Measurements from ENCODE around the gene PPP1R14B. TPM values are rescaled to one million over a fixed set of nuclear protein-coding genes. Genes with fewer than 3 reads are reported as not detected.
"Not testable (repeated sequence)": the region's sequence is repeated elsewhere in the genome, so short reads cannot be mapped to it uniquely, and the experiment has no call there.

The PPP1R14B gene
- total and polyA plus RNA-seq, 7 donors = 129 to 522 (median 236) TPM

GRCh38 chr11:64248578-64248977, 1.8 kb upstream of the PPP1R14B start:
- no peak for ATAC-seq
- Histone ChIP-seq H3K27ac (no peak overlapping the region), H3K9me3 (no peaks in the 10 kb centered on the region), H3K4me3 (no peak overlapping the region), H3K4me1 (peaks cover 39% of the 10 kb centered on the region), H3K27me3 (ENCODE audit: insufficient read depth in 3 of 3, low read length in 2 of 3) (no peaks in the 10 kb centered on the region), H3K36me3 (ENCODE audit: insufficient read depth in 1 of 2, low read depth in 1 of 2) (peaks cover 0 to 14% of the 10 kb centered on the region in 2 donors)
- DNase-seq = no peak
- WGBS, 3 donors = 61 to 86% (median 66%) methylated on average over 6 to 7 of the region's 7 CpGs
- no peak for TF ChIP-seq CTCF (IDR thresholded peaks at IDR 0.05)
- intact Hi-C loops (cut with DNase I) = no loop called here

- no peaks in the 10 kb centered on the region for H3K27me3 ChIP-seq (ENCODE audit: insufficient read depth in 3 of 3, low read length in 2 of 3)
- DNase-seq (no peak), ATAC-seq (peak in 1 of 4 donors; percentile 3)
- intact Hi-C loops (cut with DNase I) = no loop called here
- peak overlapping the region; percentile 93 for H3K4me3 ChIP-seq
- WGBS, 3 donors = 35 to 50% (median 35%) methylated on average over 22 to 31 of the region's 31 CpGs
- H3K36me3 ChIP-seq (ENCODE audit: insufficient read depth in 1 of 2, low read depth in 1 of 2) = peaks cover 0 to 21% of the 10 kb centered on the region in 2 donors
- peak overlapping the region; percentile 99 for H3K27ac ChIP-seq
- no peak for TF ChIP-seq CTCF (IDR thresholded peaks at IDR 0.05)
- H3K9me3 ChIP-seq = no peaks in the 10 kb centered on the region
- peaks cover 39% of the 10 kb centered on the region for H3K4me1 ChIP-seq
Observed at GRCh38 chr11:64247729-64248531, 1.2 kb upstream of the PPP1R14B start.

- intact Hi-C loops (cut with DNase I); DNase-seq: not testable (repeated sequence)
- WGBS, 3 donors = 0 to 2% (median 0%) methylated on average over 1 to 43 of the region's 43 CpGs
Observed at GRCh38 chr11:64246621-64246870, 197 bp downstream of the PPP1R14B start.

GRCh38 chr11:64245797-64246620, 734 bp downstream of the PPP1R14B start:
- peak; percentile 92 to 94 for DNase-seq
- Histone ChIP-seq H3K4me1 (peaks cover 34% of the 10 kb centered on the region), H3K4me3 (peak overlapping the region; percentile 93), H3K27ac (peak overlapping the region; percentile 99), H3K9me3 (no peaks in the 10 kb centered on the region), H3K36me3 (ENCODE audit: insufficient read depth in 1 of 2, low read depth in 1 of 2) (peaks cover 0 to 22% of the 10 kb centered on the region in 2 donors), H3K27me3 (ENCODE audit: insufficient read depth in 3 of 3, low read length in 2 of 3) (no peaks in the 10 kb centered on the region)
- intact Hi-C loops (cut with DNase I) = no loop called here
- peak; percentile 38 to 52 (median 41) for ATAC-seq
- no peak for TF ChIP-seq CTCF (IDR thresholded peaks at IDR 0.05)
- 1 to 2% (median 2%) methylated on average over 31 to 46 of the region's 46 CpGs for WGBS, 3 donors

More at GRCh38 chr11:64246621-64246870, 197 bp downstream of the PPP1R14B start:
- H3K9me3 ChIP-seq; ATAC-seq; H3K27me3 ChIP-seq (ENCODE audit: insufficient read depth in 3 of 3, low read length in 2 of 3): not testable (repeated sequence)
- Histone ChIP-seq H3K4me3 (peak overlapping the region; percentile 93), H3K4me1 (peaks cover 34% of the 10 kb centered on the region), H3K36me3 (ENCODE audit: insufficient read depth in 1 of 2, low read depth in 1 of 2) (peaks cover 0 to 22% of the 10 kb centered on the region in 2 donors), H3K27ac (peak overlapping the region; percentile 99)

GRCh38 chr11:64245401-64245796, 1.3 kb downstream of the PPP1R14B start:
- H3K36me3 ChIP-seq (ENCODE audit: insufficient read depth in 1 of 2, low read depth in 1 of 2) = peaks cover 0 to 22% of the 10 kb centered on the region in 2 donors
- intact Hi-C loops (cut with DNase I) = no loop called here
- ATAC-seq = peak; percentile 5 to 21 (median 14)
- H3K4me1 ChIP-seq = peaks cover 30% of the 10 kb centered on the region
- WGBS, 3 donors = 0 to 3% (median 3%) methylated on average over 4 to 6 of the region's 6 CpGs
- peak overlapping the region; percentile 99 for H3K27ac ChIP-seq
- H3K4me3 ChIP-seq = peak overlapping the region; percentile 93
- no peaks in the 10 kb centered on the region for H3K27me3 ChIP-seq (ENCODE audit: insufficient read depth in 3 of 3, low read length in 2 of 3)
- no peak for TF ChIP-seq CTCF (IDR thresholded peaks at IDR 0.05)
- H3K9me3 ChIP-seq = no peaks in the 10 kb centered on the region
- peak; percentile 74 to 89 for DNase-seq

All from psoas muscle (tissue), 8 donors.